CD8-positive, alpha-beta memory T cell (primary cell): ENCODE measurements around the gene PLEKHG7. TPM values are rescaled to one million over a fixed set of nuclear protein-coding genes. Genes with fewer than 3 reads are reported as not detected.

ENCODE experiments used
- CTCF ChIA-PET: fragments of 350-600 bp; sonication (Branson Sonifier 250); formaldehyde crosslinking; loops from one replicate; lab custom pipeline; 2021; ENCODE audit warnings: antibody characterized with exemption; lab: Charles Lee
- POLR2A ChIA-PET: fragments of 350-600 bp; sonication (Branson Sonifier 250); formaldehyde crosslinking; loops from one replicate; lab custom pipeline; 2021; ENCODE audit warnings: antibody characterized with exemption; lab: Charles Lee
- DNase-seq, 5 donors: peaks; one replicate each; pipeline versions ENCODE4 v3.0.0 to v3.0.0-alpha.2; 2020 to 2022; ENCODE audit warnings: mixed read lengths in 1 of 5
- H3K27ac ChIP-seq: one replicate; pipeline ENCODE4 v1.7.0; 2013; ENCODE audit warnings: low read depth, mild to moderate bottlenecking, low read length, moderate library complexity
- H3K27me3 ChIP-seq: 2 replicates; pipeline ENCODE4 v1.7.0; 2013; ENCODE audit warnings: low read length, mild to moderate bottlenecking; ENCODE audit not compliant: insufficient read depth, poor library complexity, severe bottlenecking
- H3K36me3 ChIP-seq: 2 replicates; pipeline ENCODE4 v1.7.0; 2013; ENCODE audit warnings: mild to moderate bottlenecking, low read length, moderate library complexity; ENCODE audit not compliant: insufficient read depth
- H3K4me1 ChIP-seq: 2 replicates; pipeline ENCODE4 v1.7.0; 2013; ENCODE audit warnings: mild to moderate bottlenecking, low read length, moderate library complexity; ENCODE audit not compliant: insufficient read depth
- H3K4me3 ChIP-seq: 2 replicates; pipeline ENCODE4 v1.7.0; 2013; ENCODE audit warnings: mild to moderate bottlenecking, low read length
- H3K9me3 ChIP-seq: 2 replicates; pipeline ENCODE4 v1.7.0; 2013; ENCODE audit warnings: mild to moderate bottlenecking, low read length
- H3K27ac Mint-ChIP-seq, 8 donors: one replicate each; pipeline ENCODE4 v1.8.0; 2020 to 2021; ENCODE audit warnings: mixed read lengths in 8 of 8, mild to moderate bottlenecking in 6 of 8, inconsistent platforms in 3 of 8, moderate library complexity in 3 of 8
- H3K27me3 Mint-ChIP-seq, 2 donors: one replicate each; pipeline ENCODE4 v1.8.0; 2020 to 2021; ENCODE audit warnings: mixed read lengths in 2 of 2, mild to moderate bottlenecking in 1 of 2, moderate library complexity in 1 of 2
- H3K36me3 Mint-ChIP-seq, 3 donors: one replicate each; pipeline ENCODE4 v1.8.0; 2020 to 2021; ENCODE audit warnings: mixed read lengths in 3 of 3, inconsistent platforms in 1 of 3, mild to moderate bottlenecking in 1 of 3
- H3K4me1 Mint-ChIP-seq, 3 donors: one replicate each; pipeline ENCODE4 v1.8.0; 2020 to 2021; ENCODE audit warnings: mixed read lengths in 3 of 3, inconsistent platforms in 1 of 3, mild to moderate bottlenecking in 1 of 3
- H3K4me3 Mint-ChIP-seq, 7 donors: one replicate each; pipeline ENCODE4 v1.8.0; 2020 to 2021; ENCODE audit warnings: mixed read lengths in 7 of 7, mild to moderate bottlenecking in 6 of 7, moderate library complexity in 4 of 7, inconsistent platforms in 2 of 7
- H3K9me3 Mint-ChIP-seq, 5 donors: one replicate each; pipeline ENCODE4 v1.8.0; 2020 to 2022; ENCODE audit warnings: mixed read lengths in 5 of 5, mild to moderate bottlenecking in 3 of 5, moderate library complexity in 2 of 5, inconsistent platforms in 1 of 5
- polyA plus RNA-seq: library from polyadenylated mRNA; unstranded; fragments of 300-500 nt; fragmentation: Illumina TruSeq; gene quantifications from one replicate; pipeline ENCODE4 v1.2.3, GENCODE V29; 2021
- total RNA-seq, 2 experiments: library from RNA; stranded (reverse); gene quantifications; one replicate each; pipeline ENCODE4 v1.2.3, GENCODE V29; 2021

PLEKHG7 gene
- total and polyA plus RNA-seq, 3 experiments from 2014 or later = not detected

- Histone ChIP-seq H3K4me3 (no peak overlapping the region), H3K36me3 (no peaks in the 10 kb centered on the region), H3K9me3 (no peaks in the 10 kb centered on the region), H3K27ac (no peak overlapping the region), H3K4me1 (no peaks in the 10 kb centered on the region), H3K27me3 (no peaks in the 10 kb centered on the region)
- ChIA-PET CTCF (interaction anchor here (0.8 kb wide), 1 partner anchor 23 kb away, joined by 3 read pairs; no protein-coding TSS in a partner anchor), POLR2A (no interaction called here)
- no peak for DNase-seq
- H3K27me3 Mint-ChIP-seq = no peaks in the 10 kb centered on the region
- H3K36me3 Mint-ChIP-seq = peaks cover 0 to 18% (median 11%) of the 10 kb centered on the region in 3 donors
- H3K9me3 Mint-ChIP-seq = no peaks in the 10 kb centered on the region
- no peak overlapping the region for H3K4me3 Mint-ChIP-seq
- peaks cover 0 to 4% (median 0%) of the 10 kb centered on the region in 3 donors for H3K4me1 Mint-ChIP-seq
- H3K27ac Mint-ChIP-seq = no peak overlapping the region
Measured at GRCh38 chr12:92821142-92821541, 118.4 kb downstream of the PLEKHG7 start.

Other genes starting within 250 kb of the PLEKHG7 start
- gene EEA1, start 226.3 kb downstream of the PLEKHG7 start, total RNA-seq = 10 to 100 TPM; 21.5 to 23.6 TPM
- gene EEA1, start 226.3 kb downstream of the PLEKHG7 start, polyA plus RNA-seq = 9.3 TPM